Neural cell (in vitro differentiated cells): ENCODE measurements around the gene DOCK9.

Source experiments
- CTCF ChIP-seq: fragments of 450-650 bp; IDR thresholded peaks from 2 replicates; pipeline ENCODE4 v1.5.1; 2014; ENCODE audit warnings: antibody characterized with exemption, mild to moderate bottlenecking, moderate library complexity; ENCODE audit not compliant: poor library complexity, severe bottlenecking
- EP300 ChIP-seq: fragments of 450-650 bp; conservative IDR thresholded peaks from 2 replicates; pipeline ENCODE4 v1.6.1; 2014; ENCODE audit warnings: antibody characterized with exemption, mild to moderate bottlenecking, moderate library complexity; ENCODE audit not compliant: poor library complexity, severe bottlenecking
- EZH2 ChIP-seq: fragments of 200-600, 300-800 bp; shearing (Covaris generic), sonication (generic); IDR thresholded peaks from 2 replicates; pipeline ENCODE4 v1.6.1; 2014; ENCODE audit warnings: antibody characterized with exemption, low read length, borderline replicate concordance, mild to moderate bottlenecking; ENCODE audit not compliant: insufficient read depth, poor library complexity, severe bottlenecking
- POLR2AphosphoS5 ChIP-seq: IDR thresholded peaks from 2 replicates; pipeline ENCODE4 v1.6.1; 2012
- TAF1 ChIP-seq: IDR thresholded peaks from 2 replicates; pipeline ENCODE4 v1.6.1; 2012; ENCODE audit warnings: low read depth

DNA sequence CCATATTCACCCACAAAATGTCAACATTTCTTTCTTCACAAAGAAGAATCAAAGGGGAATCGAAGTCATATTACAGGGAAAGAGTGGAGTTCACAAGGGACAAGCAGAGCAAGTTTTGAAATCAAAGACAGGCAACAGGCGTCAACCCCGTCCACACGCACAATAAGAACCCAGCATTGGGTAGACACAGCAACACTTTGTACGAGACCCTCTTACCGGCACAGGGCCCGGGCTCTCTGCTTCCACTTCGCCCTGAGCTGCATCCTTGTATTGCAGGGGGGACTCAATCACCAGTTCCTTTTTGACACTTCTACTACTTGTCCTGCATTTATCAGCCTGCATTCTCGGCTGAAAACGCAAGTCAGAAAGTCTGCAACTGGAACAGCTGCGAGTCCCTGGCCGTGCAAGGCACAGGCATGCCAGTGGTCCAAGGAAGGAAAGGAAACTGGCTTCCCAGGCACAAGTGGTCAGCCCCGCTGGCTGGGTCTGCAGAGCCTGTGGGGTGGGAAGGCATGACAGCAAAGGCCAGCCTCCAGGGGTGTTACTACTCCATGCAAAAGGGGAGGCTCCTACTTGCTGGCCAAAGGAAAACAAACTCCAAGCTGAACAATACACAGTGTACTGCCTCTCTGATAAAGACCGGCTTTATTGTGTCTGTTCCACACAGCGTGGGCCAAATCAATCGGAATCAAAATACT is at the start of gene DOCK9:
- TF ChIP-seq TAF1 (no peak), CTCF (no peak), EZH2 (no peak), EP300 (no peak), POLR2AphosphoS5 (no peak)
